ENCODE data around the gene PTH1R.
"Not testable (repeated sequence)": the region's sequence is repeated elsewhere in the genome, so short reads cannot be mapped to it uniquely, and the experiment has no call there.

The PTH1R gene

GRCh38 chr3:46909535-46910161 is 32.1 kb downstream of the PTH1R start:
- DNase-seq = peak; percentile 17 to 89 (median 69)

- no peak for DNase-seq
Observed at GRCh38 chr3:46910166-46910760, 32.7 kb downstream of the PTH1R start.

GRCh38 chr3:46910914-46911313 is 33.4 kb downstream of the PTH1R start:
- not testable (repeated sequence) for DNase-seq

GRCh38 chr3:46912986-46913385 is 35.5 kb downstream of the PTH1R start:
- no peak for DNase-seq

GRCh38 chr3:46913644-46914043 is 36.1 kb downstream of the PTH1R start:
- DNase-seq = peak in 1 of 51 donors; percentile 19

- no peak for DNase-seq
Observed at GRCh38 chr3:46914849-46915248, 37.3 kb downstream of the PTH1R start.

- DNase-seq = no peak
Observed at GRCh38 chr3:46915297-46915822, 37.8 kb downstream of the PTH1R start.

- DNase-seq = no peak
Observed at GRCh38 chr3:46916278-46916677, 38.8 kb downstream of the PTH1R start.

- no peak for DNase-seq
Observed at GRCh38 chr3:46916799-46917198, 39.3 kb downstream of the PTH1R start.

- DNase-seq = no peak
Observed at GRCh38 chr3:46917257-46917656, 39.7 kb downstream of the PTH1R start.

GRCh38 chr3:46918202-46918601 is 40.7 kb downstream of the PTH1R start:
- DNase-seq = no peak

- DNase-seq = no peak
Observed at GRCh38 chr3:46918634-46919033, 41.1 kb downstream of the PTH1R start.

GRCh38 chr3:46921041-46921440 is 43.5 kb downstream of the PTH1R start:
- no peak for DNase-seq

GRCh38 chr3:46921871-46922271 is 44.4 kb downstream of the PTH1R start:
- no peak for DNase-seq

GRCh38 chr3:46922426-46922825 is 44.9 kb downstream of the PTH1R start:
- DNase-seq = no peak

GRCh38 chr3:46922871-46923558 is 45.5 kb downstream of the PTH1R start:
- DNase-seq = no peak

GRCh38 chr3:46923559-46924350 is 46.2 kb downstream of the PTH1R start:
- peak in 6 of 51 donors; percentile 12 to 36 (median 24) for DNase-seq

GRCh38 chr3:46924921-46925584 is 47.5 kb downstream of the PTH1R start:
- DNase-seq = no peak

- no peak for DNase-seq
Observed at GRCh38 chr3:46925585-46925934, 48.0 kb downstream of the PTH1R start.

- no peak for DNase-seq
Observed at GRCh38 chr3:46926039-46926438, 48.5 kb downstream of the PTH1R start.

- DNase-seq = no peak
Observed at GRCh38 chr3:46926447-46926846, 48.9 kb downstream of the PTH1R start.

All from hypothalamus (tissue), 51 donors.